Thyroid gland (tissue), 4 donors: Measurements from ENCODE around the gene RADIL. TPM values are rescaled to one million over a fixed set of nuclear protein-coding genes. Genes with fewer than 3 reads are reported as not detected.

Source experiments
- DNase-seq, 2 donors: peaks; one replicate each; pipeline ENCODE4 v3.0.0-alpha.2; 2019
- H3K27ac ChIP-seq, 3 donors: fragments of 200-600 bp; sonication (generic); 1 replicate in 2 of 3; 2 replicates in 1 of 3; pipeline ENCODE4 v1.5.1; 2016 to 2019; ENCODE audit warnings: mild to moderate bottlenecking in 1 of 3, moderate library complexity in 1 of 3
- H3K27me3 ChIP-seq: fragments of 200-600 bp; sonication (generic); one replicate; pipeline ENCODE4 v1.5.1; 2019
- H3K36me3 ChIP-seq, 2 donors: fragments of 200-600 bp; sonication (generic); one replicate each; pipeline ENCODE4 v1.5.1; 2016 to 2019
- H3K4me1 ChIP-seq, 2 donors: fragments of 200-600 bp; sonication (generic); one replicate each; pipeline ENCODE4 v1.5.1; 2017 to 2019
- H3K4me3 ChIP-seq, 3 donors: fragments of 200-600 bp; sonication (generic); replicated peaks in 1 of 3; 1 replicate in 2 of 3; 2 replicates in 1 of 3; pipeline ENCODE4 v1.5.1; 2016; ENCODE audit warnings: mild to moderate bottlenecking in 1 of 3
- H3K9me3 ChIP-seq: fragments of 200-600 bp; sonication (generic); one replicate; pipeline ENCODE4 v1.5.1; 2017
- POLR2A ChIP-seq, 2 donors: fragments of 450-650 bp; IDR thresholded peaks; one replicate each; pipeline ENCODE4 v1.6.1; 2017; ENCODE audit warnings: antibody characterized with exemption in 2 of 2, mild to moderate bottlenecking in 2 of 2, moderate library complexity in 1 of 2
- WGBS, 2 donors: methylation state at CpG; one replicate each; pipeline ENCODE4 v1.1.5; 2017; 5-methylcytosine and 5-hydroxymethylcytosine counted together
- intact Hi-C: fragments of 100-400 bp; cut with DNase I; formaldehyde crosslinking; loops from one replicate; pipeline ENCODE4 v1.15.1; 2023
- total RNA-seq, 4 donors: library from RNA; depleted of rRNA; stranded (reverse); fragments of >200 nt; gene quantifications; one replicate each; pipeline ENCODE4 v1.2.3, GENCODE V29; 2016
- TF ChIP-seq, protein P1 (sequence below), 6 experiments: fragments of 200-600 bp in 3 of 6; fragments of 450-650 bp in 3 of 6; sonication (generic) in 3 of 6; IDR thresholded peaks; one replicate each; pipeline ENCODE4 v1.5.1; 2016 to 2019; ENCODE audit warnings: antibody characterized with exemption in 6 of 6, mild to moderate bottlenecking in 2 of 6, inconsistent platforms in 1 of 6, moderate library complexity in 1 of 6

The RADIL gene
- total RNA-seq, 4 donors from 2014 or later: 4.9 to 11.1 (median 7.1) TPM

DNA sequence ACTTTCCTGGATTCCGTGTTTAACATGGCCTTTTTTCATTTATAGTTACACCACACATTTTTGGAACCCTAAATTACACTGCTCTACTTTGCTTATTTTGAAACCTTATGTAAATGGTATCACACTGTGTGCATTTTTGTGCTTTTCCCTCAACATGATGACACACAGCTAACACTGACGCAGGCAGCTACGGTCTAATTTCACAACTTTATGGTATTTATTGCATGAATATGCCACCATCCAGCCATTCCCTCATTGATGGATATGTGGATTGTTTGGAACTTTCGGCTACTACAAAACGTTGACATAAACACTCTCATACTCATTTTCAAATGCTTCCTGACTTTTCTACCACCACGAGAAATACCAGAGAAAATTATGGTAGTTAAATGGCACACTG, 28.6 kb downstream of the RADIL start:
- 86 to 95% methylated on average over 6 of the region's 6 CpGs for WGBS, 2 donors
- no peaks in the 10 kb centered on the region for H3K9me3 ChIP-seq
- TF ChIP-seq, protein P1, sequence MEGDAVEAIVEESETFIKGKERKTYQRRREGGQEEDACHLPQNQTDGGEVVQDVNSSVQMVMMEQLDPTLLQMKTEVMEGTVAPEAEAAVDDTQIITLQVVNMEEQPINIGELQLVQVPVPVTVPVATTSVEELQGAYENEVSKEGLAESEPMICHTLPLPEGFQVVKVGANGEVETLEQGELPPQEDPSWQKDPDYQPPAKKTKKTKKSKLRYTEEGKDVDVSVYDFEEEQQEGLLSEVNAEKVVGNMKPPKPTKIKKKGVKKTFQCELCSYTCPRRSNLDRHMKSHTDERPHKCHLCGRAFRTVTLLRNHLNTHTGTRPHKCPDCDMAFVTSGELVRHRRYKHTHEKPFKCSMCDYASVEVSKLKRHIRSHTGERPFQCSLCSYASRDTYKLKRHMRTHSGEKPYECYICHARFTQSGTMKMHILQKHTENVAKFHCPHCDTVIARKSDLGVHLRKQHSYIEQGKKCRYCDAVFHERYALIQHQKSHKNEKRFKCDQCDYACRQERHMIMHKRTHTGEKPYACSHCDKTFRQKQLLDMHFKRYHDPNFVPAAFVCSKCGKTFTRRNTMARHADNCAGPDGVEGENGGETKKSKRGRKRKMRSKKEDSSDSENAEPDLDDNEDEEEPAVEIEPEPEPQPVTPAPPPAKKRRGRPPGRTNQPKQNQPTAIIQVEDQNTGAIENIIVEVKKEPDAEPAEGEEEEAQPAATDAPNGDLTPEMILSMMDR (IDR thresholded peaks at IDR 0.05): no peak
- TF ChIP-seq POLR2A (IDR thresholded peaks at IDR 0.05): no peak
- DNase-seq: no peak
- H3K4me3 ChIP-seq: no peak overlapping the region
- no peaks in the 10 kb centered on the region for H3K4me1 ChIP-seq
- no peak overlapping the region for H3K27ac ChIP-seq
- intact Hi-C loops: loop anchor here (5.0 kb wide), 1 partner anchor 32 kb away; no protein-coding TSS in a partner anchor
- no peaks in the 10 kb centered on the region for H3K36me3 ChIP-seq
- no peaks in the 10 kb centered on the region for H3K27me3 ChIP-seq

DNA sequence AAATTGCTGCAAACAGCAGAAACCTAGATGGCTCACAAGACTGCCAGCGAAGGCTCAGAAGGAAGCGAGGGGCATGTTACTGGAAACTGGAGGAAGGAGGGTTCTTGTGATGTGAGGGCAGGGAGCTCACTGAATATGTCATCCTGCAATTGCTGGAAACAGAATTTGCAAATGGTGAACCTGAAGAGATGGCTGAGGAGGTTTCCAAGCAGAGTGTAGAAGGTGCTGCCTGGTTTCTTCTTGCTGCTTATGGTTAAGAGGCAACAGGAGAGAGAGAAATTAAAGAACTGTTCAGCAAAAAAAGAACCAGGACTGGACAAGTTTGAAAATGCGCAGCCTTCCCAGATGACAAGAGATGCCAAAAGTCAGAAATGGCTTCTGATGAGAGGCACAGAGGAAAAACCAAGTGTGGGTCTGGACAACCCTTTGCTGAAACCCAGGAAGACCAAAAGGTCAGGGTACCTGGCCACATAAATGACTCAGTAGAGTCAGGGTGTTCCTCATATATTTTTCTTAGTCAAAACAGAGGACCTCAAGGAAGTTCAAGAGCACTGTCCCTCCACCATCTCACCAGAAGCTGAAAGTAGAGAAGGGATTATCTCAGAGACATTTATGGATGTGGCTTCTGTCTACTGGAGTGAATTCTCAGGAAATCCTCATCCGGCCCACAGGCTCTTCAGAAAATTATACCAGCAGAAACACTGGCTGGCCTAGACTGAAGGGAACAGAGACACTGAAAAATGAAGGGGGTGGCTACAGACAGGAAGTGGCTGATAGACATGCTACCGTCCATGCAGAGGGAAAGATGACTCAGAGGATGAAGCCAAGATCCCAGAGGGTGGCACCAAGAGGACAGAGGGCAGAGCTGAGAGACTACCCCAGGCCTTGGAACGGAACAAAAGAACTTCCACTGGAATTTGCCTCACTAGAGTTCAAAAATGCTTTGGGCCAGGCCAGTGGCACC, 31.8 kb downstream of the RADIL start:
- Histone ChIP-seq H3K27ac (no peak overlapping the region), H3K27me3 (no peaks in the 10 kb centered on the region), H3K36me3 (no peaks in the 10 kb centered on the region), H3K9me3 (no peaks in the 10 kb centered on the region), H3K4me3 (no peak overlapping the region), H3K4me1 (no peaks in the 10 kb centered on the region)
- TF ChIP-seq POLR2A (IDR thresholded peaks at IDR 0.05): no peak
- TF ChIP-seq, protein P1 (IDR thresholded peaks at IDR 0.05): no peak
- DNase-seq: no peak
- intact Hi-C loops: loop anchor here (5.0 kb wide), 1 partner anchor 36 kb away; no protein-coding TSS in a partner anchor
- 86 to 91% methylated on average over 6 of the region's 6 CpGs for WGBS, 2 donors

DNA sequence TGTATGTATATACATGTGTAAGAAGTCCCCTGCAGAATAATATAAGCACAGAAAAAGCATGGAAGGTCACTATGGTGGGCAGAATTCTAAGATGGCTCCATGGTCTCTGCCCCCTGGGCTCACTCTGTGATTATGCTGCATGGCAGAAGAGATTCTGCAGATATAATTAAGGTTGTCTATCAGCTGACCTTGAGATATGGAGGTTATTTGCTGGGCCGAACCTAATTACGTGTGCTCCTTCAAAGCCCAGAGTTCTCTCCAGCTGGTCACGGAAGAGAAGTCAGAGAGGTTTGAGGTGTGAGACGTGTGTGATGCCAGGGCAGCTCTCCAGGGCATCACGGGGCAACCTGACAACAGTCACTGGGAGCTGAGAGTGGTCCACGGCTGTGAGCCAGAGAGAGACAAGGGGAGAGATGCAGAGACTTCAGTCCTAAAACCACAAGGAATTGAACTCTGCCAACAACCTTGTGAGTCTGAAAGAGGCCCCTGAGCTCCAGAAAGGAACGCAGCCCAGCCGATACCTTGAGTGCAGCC, 33.2 kb downstream of the RADIL start:
- DNase-seq: peak; percentile 66 to 71
- Histone ChIP-seq H3K9me3 (no peaks in the 10 kb centered on the region), H3K27ac (no peak overlapping the region), H3K27me3 (no peaks in the 10 kb centered on the region), H3K4me3 (no peak overlapping the region), H3K4me1 (no peaks in the 10 kb centered on the region), H3K36me3 (no peaks in the 10 kb centered on the region)
- 49 to 59% methylated on average over 8 of the region's 8 CpGs for WGBS, 2 donors
- TF ChIP-seq POLR2A (IDR thresholded peaks at IDR 0.05): no peak
- TF ChIP-seq, protein P1 (IDR thresholded peaks at IDR 0.05): no peak
- intact Hi-C loops: loop anchor here (5.0 kb wide), 1 partner anchor 37 kb away; no protein-coding TSS in a partner anchor

DNA sequence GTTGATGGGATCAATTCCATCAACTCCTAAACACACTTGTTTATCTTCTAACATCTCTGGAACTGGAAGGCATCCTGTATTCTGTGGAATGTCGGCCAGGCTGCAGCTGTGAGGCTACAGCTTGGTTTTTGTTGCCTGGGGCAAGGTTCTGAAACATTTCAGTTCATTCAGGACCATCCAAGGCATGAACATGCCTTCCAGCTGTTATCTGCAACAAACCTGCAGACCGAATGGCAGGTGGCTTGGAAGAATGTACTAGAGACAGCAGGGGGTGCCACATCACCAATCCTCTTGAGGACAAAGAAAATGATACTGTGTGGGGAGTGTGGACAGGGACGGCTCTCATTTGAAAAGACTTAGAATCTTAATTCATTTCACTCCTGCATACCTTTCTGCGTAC, 34.1 kb downstream of the RADIL start:
- no peaks in the 10 kb centered on the region for H3K27me3 ChIP-seq
- no peaks in the 10 kb centered on the region for H3K4me1 ChIP-seq
- 52 to 55% methylated on average over 4 of the region's 4 CpGs for WGBS, 2 donors
- H3K9me3 ChIP-seq: no peaks in the 10 kb centered on the region
- H3K36me3 ChIP-seq: no peaks in the 10 kb centered on the region
- intact Hi-C loops: no loop called here
- TF ChIP-seq, protein P1 (IDR thresholded peaks at IDR 0.05): peak in 4 of 6 experiments; percentile 21 to 60 (median 42)
- no peak for TF ChIP-seq POLR2A (IDR thresholded peaks at IDR 0.05)
- H3K4me3 ChIP-seq: no peak overlapping the region
- no peak overlapping the region for H3K27ac ChIP-seq
- DNase-seq: peak; percentile 51 to 56

DNA sequence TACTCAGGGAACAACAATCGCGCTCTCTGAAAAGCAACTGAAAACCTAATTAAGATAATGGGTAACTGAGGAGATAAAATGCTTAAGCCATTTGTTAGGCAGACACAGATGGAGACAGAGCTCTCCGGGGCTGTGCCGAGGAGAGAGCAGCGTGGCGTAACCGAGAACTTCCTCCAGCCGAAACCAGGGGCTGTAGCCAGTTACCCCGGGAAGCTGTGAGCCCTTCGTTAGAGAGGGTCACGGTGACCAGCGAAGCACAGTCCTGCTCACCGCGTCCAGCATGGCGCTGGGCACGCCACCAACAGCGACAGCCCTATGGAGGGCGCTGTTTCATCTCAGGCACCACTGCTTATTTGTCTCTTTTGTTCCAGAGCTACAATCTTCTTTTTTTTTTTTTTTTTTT, 37.8 kb downstream of the RADIL start:
- Histone ChIP-seq H3K27ac (peak overlapping the region in 1 of 3 donors; percentile 33), H3K4me3 (no peak overlapping the region), H3K4me1 (no peaks in the 10 kb centered on the region), H3K9me3 (no peaks in the 10 kb centered on the region), H3K27me3 (no peaks in the 10 kb centered on the region), H3K36me3 (no peaks in the 10 kb centered on the region)
- intact Hi-C loops: no loop called here
- TF ChIP-seq, protein P1 (IDR thresholded peaks at IDR 0.05): peak in 5 of 6 experiments; percentile 17 to 48 (median 22)
- TF ChIP-seq POLR2A (IDR thresholded peaks at IDR 0.05): no peak
- 15 to 16% methylated on average over 18 of the region's 18 CpGs for WGBS, 2 donors
- DNase-seq: peak; percentile 69 to 74
